A673 (cell line): ENCODE results near the gene PPP2R5B.

Source experiments
- CTCF ChIP-seq: fragments of 300-800, 200-600 bp; sonication (generic); conservative IDR thresholded peaks from 2 replicates; pipeline ENCODE4 v1.5.1; 2017; ENCODE audit warnings: low read depth, mild to moderate bottlenecking, antibody characterized with exemption, low read length, moderate library complexity, mixed read lengths
- EZH2 ChIP-seq: fragments of 200-600 bp; sonication (generic); IDR thresholded peaks from 2 replicates; pipeline ENCODE4 v1.6.1; 2017; ENCODE audit warnings: borderline replicate concordance, low read depth, mild to moderate bottlenecking, mixed read lengths, antibody characterized with exemption, low read length; ENCODE audit not compliant: poor library complexity, severe bottlenecking

- no peak for TF ChIP-seq CTCF
- TF ChIP-seq EZH2: no peak
Observed at GRCh38 chr11:64890522-64890939, 34.0 kb upstream of the PPP2R5B start.
